Activated T-cell treated with anti-CD3 and anti-CD28 coated beads, Interleukin-2, amount 50 U/mL, for 48 hours (primary cell): Measurements from ENCODE around the gene MEX3B.
"Not testable (repeated sequence)": the region's sequence is repeated elsewhere in the genome, so short reads cannot be mapped to it uniquely, and the experiment has no call there.

Experiments used
- DNase-seq, 2 experiments: peaks; one replicate each; pipeline ENCODE4 v3.0.0-alpha.2; 2020

Gene MEX3B

DNA sequence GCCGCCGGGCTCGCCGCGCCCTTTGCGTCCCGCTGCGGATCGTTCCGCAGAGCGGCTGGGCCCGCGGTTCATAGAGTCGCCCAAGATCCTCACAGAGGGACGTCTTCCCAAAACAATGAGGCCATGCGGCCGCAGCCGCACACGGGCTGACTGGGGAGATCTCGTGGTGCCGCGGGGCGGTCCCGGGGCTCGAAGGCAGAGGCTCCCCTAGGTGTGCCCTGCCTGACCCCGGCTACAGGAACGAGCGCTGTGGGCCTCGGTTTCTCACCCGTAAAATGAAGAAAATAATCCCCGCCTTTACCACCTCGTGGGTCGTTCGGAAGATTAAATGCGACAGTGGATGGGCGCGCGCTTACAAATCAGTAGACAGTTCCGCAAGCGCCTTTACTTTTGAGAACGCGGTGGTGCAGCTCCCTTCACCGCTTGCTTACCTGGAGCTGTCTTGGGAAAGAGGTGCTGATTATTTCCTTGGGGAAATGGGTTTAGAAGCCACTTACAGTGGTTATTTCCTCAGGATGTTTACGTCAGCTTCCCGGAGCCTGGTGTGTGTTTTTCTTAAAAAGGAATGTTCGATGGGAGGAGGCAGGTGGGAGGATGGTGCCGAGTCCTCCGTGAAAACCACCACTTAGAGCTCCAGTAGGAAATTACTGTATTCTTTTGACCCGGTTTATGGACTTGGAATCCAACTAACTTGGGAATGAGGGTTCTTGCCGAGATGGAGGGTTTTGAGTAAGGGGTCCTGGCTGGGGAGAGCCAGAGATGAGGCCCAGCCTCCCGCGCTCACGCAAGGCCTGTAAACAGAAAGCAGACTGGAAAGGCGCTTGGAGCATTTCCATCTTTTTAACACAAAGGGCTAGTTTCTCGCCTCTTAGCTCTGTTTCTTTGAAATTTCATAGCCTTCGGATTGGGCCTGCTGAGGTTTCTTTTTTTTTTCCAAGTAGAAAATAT, 1.9 kb upstream of the MEX3B start:
- DNase-seq, result no peak

DNA sequence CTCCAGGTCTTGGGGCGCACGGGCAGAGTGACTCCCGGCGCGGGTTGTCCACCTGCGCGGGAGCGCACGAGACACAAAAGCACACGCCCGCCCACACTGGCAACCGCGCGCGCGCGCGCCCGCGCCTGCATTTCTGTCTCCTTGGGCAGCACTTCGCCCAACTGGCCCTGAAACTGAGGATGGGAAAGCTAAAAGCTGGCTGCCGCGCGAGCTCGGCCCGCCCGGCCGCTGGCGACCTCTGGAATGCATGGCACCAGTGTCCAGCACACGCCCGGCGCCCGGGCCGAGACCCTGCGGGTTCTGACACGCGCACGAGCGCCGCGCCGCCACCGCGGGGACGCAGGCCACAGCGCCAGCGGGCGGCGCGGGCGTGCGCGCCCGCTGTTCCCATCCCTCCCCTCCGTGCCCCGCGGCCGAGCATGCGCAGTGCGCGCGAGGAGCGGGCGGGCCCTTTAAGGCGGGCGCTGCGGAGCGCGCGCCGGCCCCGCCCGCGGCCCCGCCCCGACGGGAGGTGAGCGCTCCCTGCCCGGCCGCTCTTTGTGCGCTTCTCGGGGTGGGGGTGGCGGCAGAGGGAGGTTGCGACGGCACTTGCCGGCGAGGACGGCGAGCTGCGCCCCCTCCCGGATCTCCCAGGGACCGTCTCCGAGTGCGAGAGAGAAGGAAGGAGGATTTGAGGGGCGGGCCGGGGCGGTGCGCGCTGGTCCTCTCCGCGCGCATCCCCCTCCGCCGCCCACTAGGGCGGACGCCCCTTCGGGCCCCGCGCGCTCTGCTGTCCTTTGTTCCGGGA, 1.0 kb upstream of the MEX3B start:
- DNase-seq, result peak; percentile 89 to 92

DNA sequence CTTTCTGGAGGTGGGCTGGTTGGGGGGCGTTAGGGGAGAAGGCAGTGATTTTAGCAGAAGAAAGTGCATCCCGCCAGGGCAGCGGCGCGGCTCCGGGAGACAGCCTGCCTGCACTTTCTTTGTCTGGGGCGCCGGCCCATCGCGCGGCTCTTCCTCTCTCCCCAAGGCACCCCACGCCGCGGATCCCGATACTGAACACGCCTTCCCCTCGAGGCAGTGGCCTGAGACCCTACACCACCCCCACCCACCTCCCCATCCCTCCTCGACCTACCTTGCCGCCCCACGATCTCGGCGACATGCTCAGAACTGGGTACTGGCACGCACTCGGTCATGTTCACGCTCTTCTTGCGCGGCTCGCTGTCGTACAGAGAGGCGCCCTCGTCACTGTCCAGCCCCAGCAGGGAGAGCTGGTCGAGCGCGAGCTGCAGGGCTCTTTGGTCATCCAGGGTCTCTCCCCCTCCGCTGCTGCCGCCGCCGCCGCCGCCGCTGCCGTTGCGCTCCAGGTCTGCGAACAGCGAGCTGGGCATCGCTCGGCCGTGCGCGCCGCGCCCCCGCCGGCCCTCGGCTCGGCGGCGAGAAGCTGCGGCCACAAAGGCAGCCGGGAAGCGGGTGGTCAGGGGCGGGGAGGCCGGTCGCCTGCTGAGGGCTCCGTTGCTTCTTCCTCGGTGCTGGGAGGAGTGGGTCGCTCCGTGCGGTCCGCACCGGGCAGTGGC, 483 bp downstream of the MEX3B start:
- peak; percentile 50 to 60 for DNase-seq

DNA sequence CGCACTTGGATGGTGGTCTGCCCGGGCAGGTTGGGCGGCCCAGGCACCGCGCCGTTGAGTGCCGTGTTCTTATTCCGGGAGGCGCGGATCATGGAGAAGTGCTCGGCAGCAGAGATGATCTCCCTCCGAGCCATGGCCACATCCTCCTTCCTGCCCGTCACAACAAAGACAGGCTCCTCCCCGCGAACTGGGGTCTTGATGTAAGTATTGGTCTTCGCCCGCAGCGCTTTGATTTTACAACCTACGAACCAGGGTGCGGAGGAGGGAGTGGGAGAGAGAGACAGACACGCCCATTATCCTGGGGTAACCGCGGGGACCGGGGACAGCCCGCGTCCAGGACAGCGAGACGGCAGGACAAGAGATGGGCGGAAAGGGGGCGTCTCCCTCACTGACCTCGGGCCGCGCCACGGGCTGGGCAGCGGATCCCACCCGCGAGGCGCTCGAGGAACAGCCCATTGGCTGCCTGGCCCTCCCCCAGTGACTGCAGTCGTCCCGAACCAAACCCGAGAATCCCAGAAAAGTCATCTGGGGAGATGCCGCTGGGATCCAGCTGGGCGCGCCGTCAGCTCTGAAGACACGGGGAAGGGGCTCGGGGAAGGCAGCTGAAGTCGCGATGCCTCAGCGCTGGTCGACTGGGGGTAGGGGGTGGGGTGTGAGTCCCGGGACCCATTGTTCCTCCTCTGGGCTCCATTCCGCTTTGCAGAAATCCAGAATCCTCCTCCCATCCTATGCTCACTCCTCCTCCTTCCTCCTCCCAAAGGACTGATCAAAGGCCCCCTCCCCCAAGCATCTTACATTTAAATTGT, 1.2 kb downstream of the MEX3B start:
- DNase-seq, result peak; percentile 44 to 53

DNA sequence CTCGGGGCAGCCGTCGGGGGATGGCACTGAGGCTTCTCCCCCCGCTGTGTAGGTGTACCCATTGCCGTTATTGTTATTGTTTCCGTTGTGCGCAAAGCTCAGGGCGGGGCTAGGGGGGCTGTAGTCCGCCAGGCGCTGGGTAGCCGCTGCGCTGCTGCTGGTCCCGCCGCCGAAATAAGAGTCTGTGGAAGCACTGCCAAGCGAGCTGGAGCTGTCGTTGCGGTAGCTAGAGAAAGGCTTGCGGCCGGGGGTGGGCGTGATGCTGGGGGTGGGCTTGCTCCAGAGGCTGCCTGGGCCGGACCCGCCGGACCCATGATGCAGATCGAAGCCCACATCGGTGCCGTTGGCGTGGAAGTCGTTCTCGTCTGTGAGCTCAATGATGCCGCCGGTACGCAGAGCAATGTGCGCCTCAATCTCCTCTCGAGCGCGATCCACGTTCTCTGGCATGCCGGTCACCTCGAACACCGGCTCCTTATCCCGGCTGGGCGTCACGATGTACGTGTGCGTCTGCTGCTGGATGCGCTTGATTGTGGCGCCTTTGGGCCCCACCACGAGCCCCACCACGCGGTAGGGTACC, 1.9 kb downstream of the MEX3B start:
- peak in 1 of 2 experiments; percentile 24 for DNase-seq

DNA sequence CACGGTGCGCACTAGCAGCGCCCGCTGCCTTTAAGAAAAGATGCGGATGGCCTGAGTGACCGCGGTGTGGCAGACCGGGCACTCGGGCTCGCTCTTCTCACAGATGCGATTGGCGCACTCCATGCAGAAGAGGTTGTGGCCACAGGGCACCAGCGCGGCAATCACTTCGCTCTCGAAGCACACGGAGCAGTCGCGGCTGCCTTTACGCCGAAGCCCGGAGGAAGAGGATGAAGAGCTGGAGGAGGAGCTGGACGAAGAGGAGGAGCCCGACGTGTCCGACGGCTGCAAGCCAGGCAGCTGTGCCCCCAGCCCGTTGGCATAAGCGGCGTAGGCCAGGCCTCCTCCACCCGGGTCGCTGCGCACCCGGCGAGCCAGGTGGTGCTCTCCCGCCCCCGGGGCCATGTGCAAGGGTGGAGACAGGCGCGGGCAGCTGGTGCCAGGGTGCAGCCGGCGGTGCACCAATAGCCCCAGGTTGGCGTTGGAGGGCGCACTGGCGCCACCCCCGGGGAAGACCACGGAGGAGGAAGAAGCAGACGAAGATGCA, 2.6 kb downstream of the MEX3B start:
- no peak for DNase-seq

DNA sequence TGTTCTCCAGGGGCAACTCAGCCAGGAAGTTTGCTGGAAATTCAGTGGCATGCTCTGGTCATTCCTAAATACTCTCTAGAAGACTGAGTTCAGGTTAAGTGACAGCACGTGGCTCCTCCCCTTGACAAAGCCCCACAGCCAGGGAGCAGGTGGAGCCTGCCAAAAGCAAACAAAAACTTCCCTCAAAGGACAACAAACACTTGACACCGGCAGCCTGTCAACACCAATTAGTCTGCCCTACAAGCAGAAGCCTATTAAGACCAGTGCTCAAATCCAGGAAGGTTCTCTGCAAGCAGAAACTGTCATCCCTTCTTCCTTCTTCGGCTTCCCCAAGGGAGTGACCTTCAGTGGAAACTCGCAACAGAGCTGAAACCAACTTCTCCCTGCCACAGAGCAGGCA, 5.0 kb downstream of the MEX3B start:
- DNase-seq, result no peak

DNA sequence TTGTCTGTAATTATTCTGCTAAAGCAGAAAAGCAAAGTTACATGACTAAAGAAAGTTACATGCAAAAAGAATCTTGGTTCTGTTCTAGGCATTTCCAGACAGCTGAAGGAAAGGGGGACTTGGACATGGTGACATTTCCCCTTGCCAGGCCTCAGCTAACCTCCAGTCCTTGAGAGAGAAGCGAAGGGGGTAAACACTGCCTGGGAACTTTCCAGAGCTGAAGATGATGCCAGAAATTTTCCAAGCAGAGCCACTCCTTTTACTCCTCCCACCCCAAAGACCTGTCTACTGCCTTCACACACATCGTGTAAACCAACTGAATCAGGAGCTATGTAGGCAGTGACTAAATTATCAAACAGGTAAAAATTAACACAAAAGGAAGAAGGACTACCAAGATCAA, 5.4 kb downstream of the MEX3B start:
- no peak for DNase-seq

DNA sequence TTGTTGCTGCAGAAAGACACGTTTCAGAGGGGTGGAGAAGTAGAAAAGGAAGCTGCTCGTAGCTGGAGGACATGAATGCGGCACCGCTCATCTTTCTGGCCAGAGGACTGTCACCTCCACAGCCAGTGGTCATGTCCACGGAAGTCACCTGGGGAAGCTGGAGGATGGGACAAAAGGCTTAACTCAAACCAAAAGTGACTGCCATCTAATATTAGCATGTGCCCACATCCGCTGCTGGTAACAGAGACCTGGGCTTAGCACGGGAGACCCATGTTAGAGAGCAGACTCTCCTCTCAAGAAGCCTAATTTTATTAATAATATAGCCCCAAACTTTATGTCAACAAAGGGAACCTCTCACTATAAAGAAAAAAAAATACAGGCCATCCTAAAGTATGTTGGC, 5.9 kb downstream of the MEX3B start:
- DNase-seq, result no peak

DNA sequence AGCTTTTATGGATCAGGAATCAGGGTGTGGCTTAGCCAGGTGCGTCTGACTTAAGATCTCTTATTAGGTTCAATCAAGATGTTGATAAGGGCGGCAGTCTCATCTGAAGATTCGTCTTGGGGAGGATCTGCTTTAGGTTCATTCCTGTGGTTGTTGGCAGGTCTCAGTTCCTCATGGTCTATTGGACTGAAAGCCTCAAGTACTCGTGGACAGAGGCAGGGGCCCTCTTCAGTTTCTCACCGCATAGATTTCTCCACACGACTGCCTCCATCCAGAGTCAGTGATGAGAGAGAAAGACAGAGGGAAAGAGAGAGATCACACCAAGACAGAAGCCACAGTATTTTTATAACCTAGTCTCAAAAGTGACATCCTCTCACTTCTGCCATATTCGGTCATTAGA, 9.4 kb downstream of the MEX3B start:
- DNase-seq, result no peak

DNA sequence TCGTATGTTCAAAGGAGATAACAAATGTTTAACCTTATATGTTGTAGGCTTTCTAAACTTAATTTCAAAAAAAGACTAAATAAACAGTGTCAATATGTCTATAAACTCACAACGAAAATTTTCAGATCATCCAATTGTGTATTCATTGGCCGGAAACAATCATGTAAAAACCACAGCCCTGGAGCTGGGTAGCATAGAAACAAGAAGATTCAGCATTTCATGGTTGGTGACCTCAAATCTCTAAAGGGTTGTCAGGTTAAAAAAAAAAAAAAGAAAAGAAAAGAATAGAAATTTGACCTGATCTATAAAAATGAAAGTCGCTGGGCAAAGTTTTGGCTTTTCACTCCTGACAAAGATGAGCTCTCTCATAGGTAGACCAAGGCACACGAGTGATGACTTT, 13.9 kb downstream of the MEX3B start:
- DNase-seq, result no peak

DNA sequence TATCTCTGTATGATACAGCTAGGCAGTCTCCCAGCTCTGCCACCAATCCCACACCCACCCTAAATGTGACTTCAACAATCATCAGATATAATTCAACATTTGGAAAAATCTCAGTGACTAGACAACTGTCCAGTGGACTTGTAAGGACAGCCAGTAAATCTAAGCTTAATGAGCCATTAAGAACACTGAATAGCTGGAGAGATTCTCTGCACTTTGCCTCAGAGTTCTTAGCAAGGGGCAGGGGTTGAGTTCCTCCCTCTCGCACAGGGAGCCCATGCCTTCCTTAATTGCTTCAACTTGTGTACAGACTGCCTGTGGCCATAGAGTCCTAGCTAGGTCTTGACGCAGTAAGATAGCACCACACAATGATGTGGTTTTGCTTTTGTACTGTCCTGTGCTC, 15.6 kb downstream of the MEX3B start:
- no peak for DNase-seq

DNA sequence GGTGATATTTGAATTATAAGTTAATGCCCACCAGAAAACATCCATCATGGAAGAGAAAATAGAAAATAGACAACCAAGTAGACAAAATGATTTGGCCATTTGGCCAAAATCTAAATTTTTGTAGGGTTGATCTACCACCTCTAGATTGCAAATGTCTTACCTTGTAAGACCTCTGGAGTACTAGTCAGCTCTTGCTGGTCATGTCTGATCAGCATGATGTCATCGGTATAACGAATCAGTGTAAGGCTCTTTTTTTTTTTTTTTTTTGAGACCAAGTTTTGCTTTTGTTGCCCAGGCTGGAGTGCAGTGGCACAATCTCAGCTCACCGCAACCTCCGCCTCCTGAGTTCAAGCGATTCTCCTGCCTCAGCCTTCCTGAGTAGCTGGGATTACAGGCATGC, 17.7 kb downstream of the MEX3B start:
- not testable (repeated sequence) for DNase-seq

DNA sequence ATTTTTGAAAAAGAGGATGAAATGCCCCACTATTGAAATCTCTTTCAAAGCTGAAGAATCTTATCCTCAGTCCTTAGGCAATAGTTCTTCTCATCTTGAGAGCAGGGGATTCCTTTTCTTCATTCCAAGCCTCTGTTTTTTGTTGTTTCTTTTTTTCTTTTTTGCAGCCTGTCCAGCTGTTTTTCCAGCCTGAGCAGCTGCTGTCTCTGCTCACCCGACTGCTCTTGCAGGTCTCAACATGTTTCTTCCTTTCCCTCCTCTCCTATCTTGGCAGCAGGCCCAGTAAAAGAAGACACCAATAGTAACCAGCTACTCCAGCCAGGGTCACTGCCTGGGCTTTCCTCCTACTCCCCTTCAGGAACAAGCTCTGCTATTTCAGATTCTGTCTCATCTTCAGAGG, 23.8 kb downstream of the MEX3B start:
- no peak for DNase-seq

DNA sequence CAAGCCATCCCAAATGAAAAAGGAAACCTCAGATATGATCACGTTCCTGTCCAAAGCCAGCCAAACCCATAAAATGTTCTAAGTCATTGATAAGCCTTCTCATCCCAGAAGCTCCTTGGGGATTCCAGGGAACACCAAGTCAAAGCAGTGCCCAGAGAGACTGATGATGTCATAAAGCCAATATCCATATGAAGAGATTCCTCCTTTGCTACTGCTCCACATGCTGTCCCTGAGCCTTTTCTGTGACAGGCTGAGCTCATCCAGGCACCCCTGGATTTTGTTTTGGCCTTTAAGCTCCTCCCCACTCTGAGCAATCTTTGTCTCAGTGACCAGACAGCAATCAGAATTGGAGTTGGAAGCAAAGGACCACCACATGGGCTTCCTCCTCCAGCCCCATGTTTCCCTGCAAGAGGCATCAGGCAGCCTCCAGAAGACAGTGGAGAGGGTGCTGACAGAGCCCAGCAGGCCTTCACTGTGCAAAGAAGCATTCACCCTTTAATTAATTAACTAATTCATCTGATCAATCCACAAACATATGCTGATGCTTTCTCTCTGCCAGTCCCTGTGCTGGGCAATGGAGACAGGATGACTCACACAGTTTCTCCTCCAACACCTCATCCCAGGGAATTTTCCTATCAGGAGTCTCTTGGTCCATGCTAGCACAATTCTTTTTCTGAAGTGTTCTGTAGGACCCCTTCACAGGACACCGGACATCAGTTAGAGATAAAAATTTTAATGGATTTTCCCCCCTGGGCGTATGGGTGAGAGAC, 25.0 kb downstream of the MEX3B start:
- DNase-seq, result no peak

DNA sequence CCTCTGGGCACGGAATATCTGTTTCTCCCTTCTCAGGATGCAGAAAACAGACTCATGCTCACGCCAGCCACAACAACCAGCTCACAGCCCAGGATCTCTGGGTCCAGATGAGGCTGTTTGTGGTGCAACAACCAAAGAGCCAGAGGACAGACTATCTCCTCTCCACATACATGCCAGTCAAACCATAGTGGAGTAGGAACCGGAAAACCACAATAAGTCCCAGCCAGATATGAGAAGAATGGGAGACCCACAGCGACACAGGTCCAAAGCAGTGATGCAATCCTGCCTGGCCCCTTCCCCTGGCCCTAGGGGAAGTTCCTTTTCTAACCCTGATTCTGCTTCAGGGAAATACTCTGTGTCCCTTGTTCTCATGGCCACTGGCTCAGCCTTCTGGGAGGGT, 27.6 kb downstream of the MEX3B start:
- no peak for DNase-seq

DNA sequence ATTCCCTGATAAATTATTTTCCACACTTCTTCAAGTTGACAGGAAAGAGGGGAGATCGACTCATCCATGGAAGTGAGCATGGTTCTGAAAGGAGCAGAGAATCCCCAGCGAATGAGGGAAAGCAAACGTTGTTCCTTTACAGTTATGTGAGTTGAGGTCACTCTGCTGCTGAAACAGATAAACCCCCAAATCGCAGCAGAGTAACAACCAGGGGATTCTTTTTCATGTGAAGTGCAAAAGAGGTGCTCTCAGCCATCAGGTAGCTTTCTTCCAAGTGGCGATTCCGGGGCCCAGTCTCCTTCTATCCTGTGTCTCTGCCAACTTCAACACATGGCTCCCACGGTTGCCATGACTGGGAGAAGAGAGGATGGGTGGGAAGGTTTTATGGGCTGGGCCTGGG, 28.2 kb downstream of the MEX3B start:
- DNase-seq, result no peak

DNA sequence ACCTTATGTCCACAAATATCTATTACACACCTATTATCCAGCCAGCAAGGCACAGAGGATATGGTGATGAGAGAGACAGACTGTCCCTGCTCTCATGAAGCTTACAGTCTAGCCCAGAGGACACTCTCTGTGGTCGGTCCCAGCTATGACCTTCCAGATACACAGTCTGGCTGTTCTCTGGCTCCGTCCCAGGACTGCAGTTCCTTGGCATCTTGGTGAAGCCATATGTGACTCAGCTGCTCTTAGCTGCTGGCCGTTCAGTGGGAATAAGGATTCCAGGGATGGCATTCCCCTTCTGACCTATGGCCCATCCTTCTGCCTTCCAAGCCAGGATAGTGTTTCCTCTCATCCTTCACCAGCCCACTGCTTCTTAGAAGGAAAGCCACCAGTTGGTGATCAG, 30.8 kb downstream of the MEX3B start:
- no peak for DNase-seq

DNA sequence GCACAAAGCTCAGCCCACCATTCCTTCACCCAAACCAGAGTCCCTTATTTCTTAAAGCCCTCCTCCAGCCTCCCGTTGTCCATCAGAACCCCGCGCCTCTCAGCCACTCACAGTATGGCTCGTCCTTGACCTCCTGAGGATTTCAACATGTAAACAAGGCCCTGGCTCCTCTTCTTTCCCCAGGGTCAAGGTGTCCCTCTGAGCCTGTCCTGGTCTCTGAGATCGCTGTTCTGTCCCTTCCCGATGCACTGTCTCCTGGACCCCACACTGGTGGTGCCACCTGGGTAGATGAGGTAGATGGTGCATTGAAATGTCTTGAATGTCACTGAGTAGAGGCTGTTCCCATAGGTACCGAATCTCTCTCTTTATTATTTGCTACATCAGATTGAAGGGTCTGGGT, 32.9 kb downstream of the MEX3B start:
- DNase-seq, result no peak

DNA sequence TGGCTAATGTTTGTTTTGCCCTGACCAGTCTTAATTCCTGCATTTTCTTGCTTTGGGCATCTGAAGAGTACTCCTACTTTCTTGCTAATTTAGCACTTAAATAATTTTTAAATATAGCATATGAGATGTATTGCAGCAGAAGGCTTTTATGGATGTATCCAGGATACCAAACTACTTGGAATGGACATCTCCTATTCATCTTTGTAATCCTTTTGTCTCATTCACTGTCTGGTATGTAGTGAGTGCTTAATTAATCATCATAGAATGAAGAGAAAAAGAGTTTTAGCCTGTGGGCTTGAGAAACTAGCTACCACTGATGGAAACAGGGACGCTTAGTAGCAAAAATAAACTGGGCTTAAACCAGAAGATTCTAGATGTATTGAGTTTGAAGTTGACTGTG, 40.6 kb downstream of the MEX3B start:
- no peak for DNase-seq

DNA sequence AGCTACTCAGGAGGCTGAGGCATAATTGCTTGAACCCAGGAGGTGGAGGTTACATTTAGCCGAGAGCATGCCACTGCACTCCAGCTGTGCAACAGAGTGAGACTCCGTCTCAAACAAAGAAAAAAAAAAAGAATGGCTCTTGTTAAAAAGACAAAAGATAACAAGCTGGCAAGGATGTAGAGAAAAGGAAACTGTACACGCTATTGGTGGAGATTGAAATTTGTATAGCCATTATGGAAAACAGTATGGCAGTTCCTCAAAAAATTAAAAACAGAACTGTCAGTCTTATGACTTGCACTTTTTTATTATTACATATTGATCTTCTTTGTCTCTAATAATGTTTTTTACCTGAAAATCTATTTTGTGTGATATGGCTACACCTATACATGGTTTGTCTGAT, 41.9 kb downstream of the MEX3B start:
- DNase-seq, result no peak
